Lower lobe of right lung (tissue), 1 donor: ENCODE measurements around the gene TUBB8B. TPM values are rescaled to one million over a fixed set of nuclear protein-coding genes. Genes with fewer than 3 reads are reported as not detected.

Experiments used
- total RNA-seq: library from RNA; stranded (reverse); fragmentation: NEBNext Ultra II Directional; extraction: Animal tissue kit (Norgen Biotek cat#: 25700); gene quantifications from one replicate; pipeline ENCODE4 v1.2.1, GENCODE V29; 2021
- donor health status: DM: no; HTN: yes; CAD: no; lungs with severe emphysema.

TUBB8B gene
- total RNA-seq, 1 donor from 2014 or later = 0.47 TPM

Other genes with a start within 250 kb of the TUBB8B start
- gene USP14, start 108.9 kb upstream of the TUBB8B start, total RNA-seq = 43.2 TPM
- gene THOC1, start 218.4 kb upstream of the TUBB8B start, total RNA-seq = 31.1 TPM